Lung (tissue), 12 donors: ENCODE results near the gene MCM5. TPM values are rescaled to one million over a fixed set of nuclear protein-coding genes. Genes with fewer than 3 reads are reported as not detected.

ENCODE experiments used
- ATAC-seq: fragments of 200-7000 bp; cut with Tn5 transposase; one replicate; pipeline ENCODE4 v1.9.1; 2020; ENCODE audit warnings: moderate number of reproducible peaks; ENCODE audit not compliant: insufficient read depth, low FRiP score
- DNase-seq, 3 donors: peaks; one replicate each; pipeline ENCODE4 v3.0.0-alpha.2; 2013 to 2017
- H3K27ac ChIP-seq, 2 donors: one replicate each; pipeline ENCODE4 v1.5.1; 2013; ENCODE audit warnings: mild to moderate bottlenecking in 2 of 2, moderate library complexity in 2 of 2, control low read depth in 1 of 2, inconsistent platforms in 1 of 2, low read depth in 1 of 2, low read length in 1 of 2
- H3K27me3 ChIP-seq, 3 donors: one replicate each; pipeline ENCODE4 v1.5.1; 2013; ENCODE audit warnings: low read length in 2 of 3; ENCODE audit not compliant: control insufficient read depth in 3 of 3, insufficient read depth in 3 of 3
- H3K36me3 ChIP-seq, 4 donors: one replicate each; pipeline ENCODE4 v1.5.1; 2013; ENCODE audit warnings: low read length in 4 of 4, mild to moderate bottlenecking in 1 of 4, moderate library complexity in 1 of 4; ENCODE audit not compliant: control insufficient read depth in 4 of 4, insufficient read depth in 4 of 4
- H3K4me1 ChIP-seq, 5 donors: one replicate each; pipeline ENCODE4 v1.5.1; 2013; ENCODE audit warnings: low read length in 5 of 5, mild to moderate bottlenecking in 2 of 5, moderate library complexity in 1 of 5; ENCODE audit not compliant: control insufficient read depth in 5 of 5, insufficient read depth in 5 of 5
- H3K4me3 ChIP-seq: one replicate; pipeline ENCODE4 v1.5.1; 2013; ENCODE audit warnings: mild to moderate bottlenecking, control low read depth, moderate library complexity
- H3K9ac ChIP-seq, 2 donors: one replicate each; pipeline ENCODE4 v1.5.1; 2013; ENCODE audit warnings: low read length in 2 of 2, control low read depth in 1 of 2; ENCODE audit not compliant: insufficient read depth in 1 of 2
- H3K9me3 ChIP-seq, 4 donors: one replicate each; pipeline ENCODE4 v1.5.1; 2013; ENCODE audit warnings: low read length in 3 of 4, mild to moderate bottlenecking in 1 of 4, moderate library complexity in 1 of 4; ENCODE audit not compliant: control insufficient read depth in 4 of 4, insufficient read depth in 3 of 4
- CTCF ChIP-seq: IDR thresholded peaks from 2 replicates; pipeline ENCODE4 v1.5.1; 2012; ENCODE audit warnings: mild to moderate bottlenecking; ENCODE audit errors: control extremely low read depth, extremely low read depth
- WGBS, 2 donors: extraction: QIAGEN DNeasy Blood & Tissue Kit; methylation state at CpG; one replicate each; pipeline ENCODE4 v1.1.7; 2013; 5-methylcytosine and 5-hydroxymethylcytosine counted together
- polyA plus RNA-seq, 2 donors: library from polyadenylated mRNA; stranded (reverse); fragments of 200-250 nt; gene quantifications; one replicate each; pipeline ENCODE4 v1.2.1, GENCODE V29; 2013
- total RNA-seq, 2 donors: library from RNA; depleted of rRNA in 1 of 2; stranded (reverse); fragments of >200 nt in 1 of 2; gene quantifications; one replicate each; pipeline ENCODE4 v1.2.1, GENCODE V29; 2014 to 2021
- donor health status: control.
- donor health status: control.
- donor health status: Bipolar disorder and iron deficiency.
- donor health status: healthy.
- donor health status: DM: yes; HTN: yes; CAD: no.

MCM5 gene
- total and polyA plus RNA-seq, 4 donors = 17.6 to 43.1 (median 25.9) TPM

- DNase-seq = no peak
- H3K4me3 ChIP-seq = no peak overlapping the region
- no peaks in the 10 kb centered on the region for H3K27me3 ChIP-seq
- H3K9ac ChIP-seq = no peak overlapping the region
- peaks cover 0 to 1% (median 0%) of the 10 kb centered on the region in 4 donors for H3K9me3 ChIP-seq
- peaks cover 0 to 5% (median 2%) of the 10 kb centered on the region in 4 donors for H3K36me3 ChIP-seq
- no peak overlapping the region for H3K27ac ChIP-seq
- no peaks in the 10 kb centered on the region for H3K4me1 ChIP-seq
- no peak for ATAC-seq
- TF ChIP-seq CTCF = no peak
- WGBS, 2 donors = 90 to 98% methylated on average over 1 of the region's 1 CpG
Observed at GRCh38 chr22:35439365-35439717, 39.4 kb downstream of the MCM5 start.

- ATAC-seq (no peak), DNase-seq (no peak)
- Histone ChIP-seq H3K4me3 (no peak overlapping the region), H3K27me3 (no peaks in the 10 kb centered on the region), H3K27ac (no peak overlapping the region), H3K36me3 (peaks cover 0 to 5% (median 2%) of the 10 kb centered on the region in 4 donors), H3K9ac (no peak overlapping the region), H3K4me1 (no peaks in the 10 kb centered on the region), H3K9me3 (no peaks in the 10 kb centered on the region)
- no peak for TF ChIP-seq CTCF
- WGBS, 2 donors = 89 to 97% methylated on average over 3 of the region's 3 CpGs
Observed at GRCh38 chr22:35440129-35440528, 40.2 kb downstream of the MCM5 start.

GRCh38 chr22:35441489-35442100 is 41.7 kb downstream of the MCM5 start:
- Histone ChIP-seq H3K27ac (no peak overlapping the region), H3K36me3 (peaks cover 0 to 5% (median 2%) of the 10 kb centered on the region in 4 donors), H3K4me3 (no peak overlapping the region), H3K9ac (no peak overlapping the region), H3K9me3 (no peaks in the 10 kb centered on the region), H3K27me3 (no peaks in the 10 kb centered on the region), H3K4me1 (no peaks in the 10 kb centered on the region)
- ATAC-seq (no peak), DNase-seq (no peak)
- TF ChIP-seq CTCF = no peak
- 68 to 83% methylated on average over 9 of the region's 9 CpGs for WGBS, 2 donors

- TF ChIP-seq CTCF = no peak
- 90 to 93% methylated on average over 6 of the region's 6 CpGs for WGBS, 2 donors
- H3K36me3 ChIP-seq = peaks cover 0 to 5% (median 2%) of the 10 kb centered on the region in 4 donors
- DNase-seq = no peak
- no peak overlapping the region for H3K4me3 ChIP-seq
- H3K9me3 ChIP-seq = no peaks in the 10 kb centered on the region
- H3K27ac ChIP-seq = no peak overlapping the region
- no peak overlapping the region for H3K9ac ChIP-seq
- no peaks in the 10 kb centered on the region for H3K27me3 ChIP-seq
- peaks cover 0 to under 1% (median 0%) of the 10 kb centered on the region in 5 donors for H3K4me1 ChIP-seq
- ATAC-seq = no peak
Observed at GRCh38 chr22:35442471-35442870, 42.5 kb downstream of the MCM5 start.
